Measurements from ENCODE around the gene TMEM38B.
"Not testable (repeated sequence)": the region's sequence is repeated elsewhere in the genome, so short reads cannot be mapped to it uniquely, and the experiment has no call there.

The TMEM38B gene

GRCh38 chr9:105728230-105728629 is 33.9 kb downstream of the TMEM38B start:
- not testable (repeated sequence) for DNase-seq

- not testable (repeated sequence) for DNase-seq
These were observed 37.1 kb downstream of the TMEM38B start for GRCh38 chr9:105731420-105731819.

DNA sequence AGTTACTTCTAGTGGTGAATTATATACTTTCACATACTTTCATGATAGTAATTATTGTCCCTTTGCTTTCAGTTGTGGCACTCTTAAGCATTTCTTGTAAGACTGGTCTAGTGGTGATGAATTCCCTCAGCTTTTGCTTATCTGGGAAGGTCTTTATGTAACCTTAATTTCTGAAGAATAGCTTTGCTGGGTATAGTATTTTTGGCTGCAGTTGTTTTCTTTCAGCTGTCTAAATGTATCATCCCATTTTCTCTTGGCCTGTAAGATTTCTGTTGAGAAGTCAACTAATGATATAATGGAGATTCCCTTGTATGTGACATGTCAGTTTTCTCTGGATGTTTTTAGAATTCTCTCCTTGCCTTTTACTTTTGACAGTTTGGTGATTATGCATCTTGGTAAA is 41.0 kb downstream of the TMEM38B start:
- no peak for DNase-seq

- DNase-seq, result no peak
These were observed 42.9 kb downstream of the TMEM38B start for GRCh38 chr9:105737205-105737604.

DNA sequence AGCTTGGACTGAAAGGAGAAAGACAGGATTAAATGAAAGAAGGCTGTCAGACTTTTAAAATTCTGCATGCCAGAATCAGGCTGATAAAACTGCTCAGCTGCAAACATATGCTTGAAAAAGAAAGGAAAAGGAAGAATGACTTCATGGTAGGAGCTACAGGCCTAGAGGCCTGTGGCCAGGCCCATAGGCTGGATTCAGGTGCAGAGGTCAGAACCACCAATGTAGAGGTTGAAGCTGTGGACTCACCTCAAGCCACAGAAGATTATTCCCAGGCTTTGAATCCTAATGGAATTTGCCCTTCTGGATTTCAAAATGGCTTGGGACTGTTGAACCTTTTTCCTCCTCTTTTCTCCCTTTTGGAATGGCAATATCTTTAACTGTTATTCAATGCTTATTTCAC is 47.7 kb downstream of the TMEM38B start:
- no peak for DNase-seq

DNA sequence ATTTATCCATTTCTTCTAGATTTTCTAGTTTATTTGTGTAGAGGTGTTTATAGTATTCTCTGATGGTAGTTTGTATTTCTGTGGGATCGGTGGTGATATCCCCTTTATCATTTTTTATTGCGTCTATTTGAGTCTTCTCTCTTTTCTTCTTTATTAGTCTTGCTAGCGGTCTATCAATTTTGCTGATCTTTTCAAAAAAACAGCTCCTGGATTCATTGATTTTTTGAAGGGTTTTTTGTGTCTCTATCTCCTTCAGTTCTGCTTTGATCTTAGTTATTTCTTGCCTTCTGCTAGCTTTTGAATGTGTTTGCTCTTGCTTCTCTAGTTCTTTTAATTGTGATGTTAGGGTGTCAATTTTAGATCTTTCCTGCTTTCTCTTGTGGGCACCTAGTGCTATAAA is 53.0 kb downstream of the TMEM38B start:
- DNase-seq, result not testable (repeated sequence)

DNA sequence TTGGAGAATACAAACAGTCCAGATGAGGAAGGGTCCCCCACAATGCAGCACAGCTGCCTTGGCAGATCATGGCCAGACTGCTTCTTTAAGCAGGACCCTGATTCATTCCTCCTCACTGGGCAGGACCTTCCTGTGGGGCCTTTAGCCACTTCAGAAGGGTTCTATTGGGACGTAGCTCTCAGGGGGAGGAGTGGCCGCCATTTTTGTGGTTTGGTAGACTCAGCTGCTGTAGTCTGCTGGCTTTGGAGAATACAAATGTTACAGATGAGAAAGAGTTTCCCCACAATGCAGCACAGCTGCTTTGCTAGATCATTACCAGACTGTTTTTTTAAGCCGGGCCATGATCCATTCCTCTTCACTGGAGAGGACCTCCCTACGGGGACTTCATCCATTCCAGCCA is 57.4 kb downstream of the TMEM38B start:
- DNase-seq, result no peak

- DNase-seq, result no peak
These were observed 63.3 kb downstream of the TMEM38B start for GRCh38 chr9:105757496-105758251.

DNA sequence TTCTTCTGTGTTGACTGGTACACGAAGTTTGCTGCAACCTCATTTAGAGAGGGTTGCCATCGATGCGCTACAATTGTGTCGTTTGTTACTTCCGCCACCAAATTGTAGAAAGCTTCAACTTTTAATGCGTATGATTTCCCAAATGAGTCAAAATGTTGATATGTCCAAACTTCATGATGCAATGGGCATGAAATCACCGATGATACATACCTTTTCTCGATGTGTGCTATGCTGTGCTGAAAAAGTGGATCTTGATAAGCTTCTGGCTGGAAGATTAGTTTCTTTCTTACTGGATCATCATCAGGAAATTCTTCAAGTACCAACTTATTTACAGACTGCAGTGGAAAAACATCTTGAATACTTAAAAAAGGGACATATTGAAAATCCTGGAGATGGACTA is 65.7 kb downstream of the TMEM38B start:
- DNase-seq, result no peak

GRCh38 chr9:105782561-105783494 is 88.5 kb downstream of the TMEM38B start:
- DNase-seq, result not testable (repeated sequence)

- not testable (repeated sequence) for DNase-seq
These were observed 89.1 kb downstream of the TMEM38B start for GRCh38 chr9:105783495-105783872.

DNA sequence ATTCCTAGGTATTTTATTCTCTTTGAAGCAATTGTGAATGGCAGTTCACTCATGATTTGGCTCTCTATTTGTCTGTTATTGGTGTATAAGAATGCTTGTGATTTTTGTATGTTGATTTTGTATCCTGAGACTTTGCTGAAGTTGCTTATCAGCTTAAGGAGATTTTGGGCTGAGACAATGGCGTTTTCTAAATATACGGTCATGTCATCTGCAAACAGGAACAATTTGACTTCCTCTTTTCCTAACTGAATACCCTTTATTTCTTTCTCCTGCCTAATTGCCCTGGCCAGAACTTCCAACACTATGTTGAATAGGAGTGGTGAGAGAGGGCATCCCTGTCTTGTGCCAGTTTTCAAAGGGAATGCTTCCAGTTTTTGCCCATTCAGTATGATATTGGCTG is 92.5 kb downstream of the TMEM38B start:
- DNase-seq, result not testable (repeated sequence)

DNA sequence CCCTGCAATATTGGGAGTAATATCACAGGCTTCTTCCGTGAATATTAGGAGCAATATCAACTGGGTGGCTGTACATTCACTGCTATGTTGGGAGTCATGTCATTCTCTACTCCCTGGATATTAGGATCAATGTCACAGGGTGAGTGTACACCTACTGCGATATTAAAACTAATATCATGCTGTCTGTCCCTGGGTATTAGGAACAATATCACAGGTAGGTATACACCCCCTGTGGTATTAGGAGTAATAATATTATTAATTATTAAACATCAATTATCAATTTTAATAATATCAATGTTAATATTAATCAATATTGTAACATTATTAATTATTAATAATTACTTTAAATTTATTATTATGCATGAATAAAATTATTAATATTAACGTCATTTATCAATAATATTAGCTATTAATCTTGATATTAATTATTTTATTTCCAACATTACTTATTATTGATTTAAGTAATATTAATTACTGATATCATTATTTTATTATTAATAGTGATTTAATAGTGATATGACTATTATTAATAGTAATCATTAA is 121.9 kb downstream of the TMEM38B start:
- no peak for DNase-seq

DNA sequence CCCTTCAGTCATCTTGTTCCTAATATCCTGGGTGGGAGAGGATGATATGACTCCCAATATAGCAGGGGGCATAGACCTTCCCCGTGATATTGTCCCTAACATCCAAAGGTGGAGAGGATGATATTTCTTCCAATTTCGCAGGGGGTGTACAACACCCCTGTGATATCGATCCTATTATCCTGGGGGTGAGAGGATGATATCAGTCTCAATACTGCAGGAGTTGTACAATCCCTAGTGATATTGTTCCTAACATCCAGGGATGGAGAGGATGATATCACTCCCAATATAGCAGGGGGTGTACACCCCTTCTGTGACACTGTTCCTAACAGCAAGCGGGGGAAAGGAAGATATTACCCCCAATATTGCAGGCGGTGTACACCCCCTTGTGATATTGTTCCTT is 122.6 kb downstream of the TMEM38B start:
- DNase-seq, result no peak

DNA sequence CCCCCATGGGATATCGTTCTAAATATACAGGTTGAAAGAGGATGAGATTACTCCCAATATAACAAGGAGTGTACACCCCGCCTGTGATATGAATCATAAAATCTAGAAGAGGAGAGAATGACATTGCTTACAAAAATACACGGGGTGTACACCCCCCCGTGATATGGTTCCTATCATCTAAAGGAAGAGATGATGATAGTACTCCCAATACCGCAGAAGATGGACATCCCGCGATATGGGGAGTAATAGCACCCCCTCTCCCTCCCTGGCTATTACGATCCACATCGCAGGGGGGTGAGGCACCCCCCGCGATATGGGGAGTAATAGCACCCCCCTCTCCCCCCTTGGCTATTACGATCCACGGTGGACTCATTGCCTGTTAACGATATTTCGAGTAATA is 124.6 kb downstream of the TMEM38B start:
- DNase-seq, result no peak

DNA sequence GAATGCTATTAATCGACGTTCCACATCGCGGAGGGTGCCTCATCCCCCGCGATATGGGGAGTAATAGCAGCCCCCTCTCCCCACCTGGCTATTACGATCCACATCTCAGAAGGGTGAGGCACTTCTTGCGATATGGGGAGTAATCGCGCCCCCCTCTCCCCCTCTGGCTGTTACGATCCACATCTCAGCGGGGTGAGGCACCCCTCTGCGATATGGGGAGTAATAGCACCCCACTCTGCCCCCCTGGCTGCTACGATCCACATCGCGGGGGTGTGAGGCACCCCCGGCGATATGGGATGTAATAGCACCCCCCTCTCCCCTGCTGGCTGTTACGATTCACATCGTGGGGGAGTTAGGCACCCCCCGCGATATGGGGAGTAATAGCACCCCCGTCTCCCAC is 128.5 kb downstream of the TMEM38B start:
- no peak for DNase-seq
